Osteoblast (primary cell): ENCODE measurements around the gene TRAPPC10. TPM values are rescaled to one million over a fixed set of nuclear protein-coding genes. Genes with fewer than 3 reads are reported as not detected.
A peak's percentile ranks its signal among the peaks of the same experiment; 100 is the strongest.

Source experiments
- DNase-seq: peaks from one replicate; pipeline ENCODE4 v3.0.0; 2011; ENCODE audit warnings: low spot score, mixed read lengths; ENCODE audit not compliant: insufficient read length; ENCODE audit errors: missing footprints
- H2AFZ ChIP-seq: 2 replicates; pipeline ENCODE4 v1.6.0; 2011; ENCODE audit warnings: mild to moderate bottlenecking, low read length
- H3K27ac ChIP-seq: 2 replicates; pipeline ENCODE4 v1.5.1; 2011; ENCODE audit warnings: mild to moderate bottlenecking, low read depth, low read length, moderate library complexity
- H3K27me3 ChIP-seq: 2 replicates; pipeline ENCODE4 v1.6.0; 2012; ENCODE audit warnings: mild to moderate bottlenecking, control low read depth, inconsistent platforms, low read length, moderate library complexity; ENCODE audit not compliant: insufficient read depth
- H3K36me3 ChIP-seq: 2 replicates; pipeline ENCODE4 v1.5.1; 2011; ENCODE audit warnings: mild to moderate bottlenecking, low read length, control low read depth, moderate library complexity; ENCODE audit not compliant: insufficient read depth
- H3K4me1 ChIP-seq: 2 replicates; pipeline ENCODE4 v1.5.1; 2011; ENCODE audit warnings: mild to moderate bottlenecking, low read length, control low read depth, moderate library complexity; ENCODE audit not compliant: insufficient read depth
- H3K4me2 ChIP-seq: 2 replicates; pipeline ENCODE4 v1.6.0; 2011; ENCODE audit warnings: mild to moderate bottlenecking, low read length; ENCODE audit not compliant: insufficient read depth
- H3K4me3 ChIP-seq: fragments of 200-600 bp; sonication (generic); 3 replicates; pipeline ENCODE4 v1.5.1; 2012; ENCODE audit warnings: mild to moderate bottlenecking, low read length, inconsistent platforms; ENCODE audit not compliant: insufficient read depth
- H3K79me2 ChIP-seq: 2 replicates; pipeline ENCODE4 v1.6.0; 2012; ENCODE audit warnings: mild to moderate bottlenecking, low read length, control low read depth, inconsistent platforms; ENCODE audit not compliant: insufficient read depth
- H3K9me3 ChIP-seq: 2 replicates; pipeline ENCODE4 v1.5.1; 2011; ENCODE audit warnings: low read depth, low read length, control low read depth
- H4K20me1 ChIP-seq: 2 replicates; pipeline ENCODE4 v1.6.0; 2012; ENCODE audit warnings: mild to moderate bottlenecking, low read length, control low read depth; ENCODE audit not compliant: insufficient read depth
- total RNA-seq: library from RNA; depleted of rRNA; stranded (reverse); fragments of >200 nt; gene quantifications from 2 replicates; pipeline ENCODE4 v1.2.3, GENCODE V29; 2012
- TF ChIP-seq, protein P1 (sequence below): IDR thresholded peaks from 2 replicates; pipeline ENCODE4 v1.5.1; 2011; ENCODE audit warnings: mild to moderate bottlenecking, low read depth, low read length, moderate library complexity; ENCODE audit errors: extremely low read depth

Gene TRAPPC10
- total RNA-seq, 1 donor, result 36.2 TPM

- Histone ChIP-seq H2AFZ (no peak overlapping the region), H3K27me3 (no peaks in the 10 kb centered on the region), H3K9me3 (no peaks in the 10 kb centered on the region), H3K36me3 (no peaks in the 10 kb centered on the region), H3K4me1 (peaks cover 43% of the 10 kb centered on the region), H3K27ac (peak overlapping the region; percentile 85), H4K20me1 (peaks cover 24% of the 10 kb centered on the region), H3K4me3 (peak overlapping the region; percentile 85), H3K79me2 (peaks cover 45% of the 10 kb centered on the region), H3K4me2 (peak overlapping the region; percentile 83)
- peak; percentile 4 for DNase-seq
- TF ChIP-seq, protein P1, sequence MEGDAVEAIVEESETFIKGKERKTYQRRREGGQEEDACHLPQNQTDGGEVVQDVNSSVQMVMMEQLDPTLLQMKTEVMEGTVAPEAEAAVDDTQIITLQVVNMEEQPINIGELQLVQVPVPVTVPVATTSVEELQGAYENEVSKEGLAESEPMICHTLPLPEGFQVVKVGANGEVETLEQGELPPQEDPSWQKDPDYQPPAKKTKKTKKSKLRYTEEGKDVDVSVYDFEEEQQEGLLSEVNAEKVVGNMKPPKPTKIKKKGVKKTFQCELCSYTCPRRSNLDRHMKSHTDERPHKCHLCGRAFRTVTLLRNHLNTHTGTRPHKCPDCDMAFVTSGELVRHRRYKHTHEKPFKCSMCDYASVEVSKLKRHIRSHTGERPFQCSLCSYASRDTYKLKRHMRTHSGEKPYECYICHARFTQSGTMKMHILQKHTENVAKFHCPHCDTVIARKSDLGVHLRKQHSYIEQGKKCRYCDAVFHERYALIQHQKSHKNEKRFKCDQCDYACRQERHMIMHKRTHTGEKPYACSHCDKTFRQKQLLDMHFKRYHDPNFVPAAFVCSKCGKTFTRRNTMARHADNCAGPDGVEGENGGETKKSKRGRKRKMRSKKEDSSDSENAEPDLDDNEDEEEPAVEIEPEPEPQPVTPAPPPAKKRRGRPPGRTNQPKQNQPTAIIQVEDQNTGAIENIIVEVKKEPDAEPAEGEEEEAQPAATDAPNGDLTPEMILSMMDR, result no peak
Observed at GRCh38 chr21:44011123-44011522, 986 bp upstream of the TRAPPC10 start.

DNA sequence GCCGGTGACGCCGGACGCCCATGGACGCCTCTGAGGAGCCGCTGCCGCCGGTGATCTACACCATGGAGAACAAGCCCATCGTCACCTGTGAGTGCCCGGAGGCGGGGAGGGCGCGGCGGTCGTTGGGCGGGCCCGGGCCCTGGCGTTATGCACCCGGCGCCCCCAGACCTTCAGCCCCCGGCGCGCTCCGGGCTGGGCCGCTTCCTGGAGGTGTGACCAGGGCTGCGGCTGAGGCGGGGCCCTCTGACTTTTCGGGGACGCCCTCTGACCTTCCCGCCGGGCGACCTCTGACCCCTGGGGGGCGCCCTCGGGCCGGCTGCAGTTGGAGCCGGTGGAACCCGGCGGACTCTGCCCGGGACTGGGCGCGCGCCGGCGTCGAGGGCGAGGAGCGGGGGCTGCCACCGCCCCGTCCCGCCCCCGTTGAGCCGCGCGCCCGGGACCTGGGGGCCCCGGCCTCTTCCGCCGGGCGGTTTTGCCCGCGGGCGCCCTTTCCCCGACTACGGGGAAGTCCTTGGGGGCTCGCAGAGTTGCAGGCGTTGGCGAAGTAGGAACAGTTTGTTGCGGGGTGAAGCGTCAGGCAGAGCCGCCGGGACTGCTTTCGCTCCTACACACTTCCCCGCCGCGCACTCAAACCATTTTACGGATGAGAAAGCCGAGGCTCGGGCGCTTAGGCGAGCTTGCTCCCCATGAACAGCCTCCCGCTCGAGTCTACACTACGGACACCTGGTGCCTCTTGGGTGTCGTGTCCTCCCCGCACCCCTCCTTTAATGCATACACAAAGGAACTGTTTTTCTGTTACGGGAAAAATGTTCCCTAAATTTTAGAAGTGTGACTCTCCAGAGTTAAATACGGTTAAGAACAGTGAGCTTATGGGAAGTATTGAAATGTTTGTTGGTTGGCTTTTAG is 618 bp downstream of the TRAPPC10 start:
- TF ChIP-seq, protein P1, result no peak

GRCh38 chr21:44013380-44014088 is 1.4 kb downstream of the TRAPPC10 start:
- H3K27me3 ChIP-seq, result no peaks in the 10 kb centered on the region

More for the DNA sequence above, 618 bp downstream of the TRAPPC10 start:
- H3K4me2 ChIP-seq, result peak overlapping the region; percentile 83
- H4K20me1 ChIP-seq, result peaks cover 27% of the 10 kb centered on the region
- H2AFZ ChIP-seq, result peak overlapping the region; percentile 44
- no peaks in the 10 kb centered on the region for H3K9me3 ChIP-seq
- H3K4me3 ChIP-seq, result peak overlapping the region; percentile 85
- no peaks in the 10 kb centered on the region for H3K27me3 ChIP-seq
- peaks cover 34% of the 10 kb centered on the region for H3K4me1 ChIP-seq
- H3K79me2 ChIP-seq, result peaks cover 60% of the 10 kb centered on the region
- H3K27ac ChIP-seq, result peak overlapping the region; percentile 71
- H3K36me3 ChIP-seq, result no peaks in the 10 kb centered on the region
- peak; percentile 93 for DNase-seq

More at GRCh38 chr21:44013380-44014088, 1.4 kb downstream of the TRAPPC10 start:
- Histone ChIP-seq H2AFZ (no peak overlapping the region), H3K4me2 (peak overlapping the region; percentile 83), H3K9me3 (no peaks in the 10 kb centered on the region), H3K79me2 (peaks cover 68% of the 10 kb centered on the region), H3K27ac (peak overlapping the region; percentile 71), H3K36me3 (no peaks in the 10 kb centered on the region), H3K4me1 (peaks cover 34% of the 10 kb centered on the region), H4K20me1 (peaks cover 27% of the 10 kb centered on the region), H3K4me3 (peak overlapping the region; percentile 85)
- TF ChIP-seq, protein P1, result no peak
- peak; percentile 90 for DNase-seq
